ENCODE results near the gene MAP2.

The MAP2 gene

DNA sequence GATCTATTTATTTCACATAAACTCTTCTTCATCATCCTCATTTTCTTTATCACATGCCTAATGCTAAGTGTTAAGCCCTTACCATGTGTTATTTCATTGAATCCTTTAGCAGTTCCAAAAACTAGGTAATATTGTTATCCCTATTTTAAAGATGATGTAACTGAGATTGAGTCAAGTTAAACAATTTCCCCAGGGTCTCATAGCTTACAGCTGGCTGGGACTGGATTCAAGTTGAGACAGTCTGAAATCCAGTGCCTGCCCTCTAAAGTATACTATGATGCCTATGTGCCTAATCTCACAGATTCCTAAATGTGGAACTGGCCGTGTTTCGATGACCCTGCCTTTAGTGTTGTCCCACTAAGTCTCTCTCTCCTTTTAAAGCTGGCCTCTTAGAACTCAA is 108.5 kb downstream of the MAP2 start:
- no peak for DNase-seq (ENCODE audit: low read depth)

DNA sequence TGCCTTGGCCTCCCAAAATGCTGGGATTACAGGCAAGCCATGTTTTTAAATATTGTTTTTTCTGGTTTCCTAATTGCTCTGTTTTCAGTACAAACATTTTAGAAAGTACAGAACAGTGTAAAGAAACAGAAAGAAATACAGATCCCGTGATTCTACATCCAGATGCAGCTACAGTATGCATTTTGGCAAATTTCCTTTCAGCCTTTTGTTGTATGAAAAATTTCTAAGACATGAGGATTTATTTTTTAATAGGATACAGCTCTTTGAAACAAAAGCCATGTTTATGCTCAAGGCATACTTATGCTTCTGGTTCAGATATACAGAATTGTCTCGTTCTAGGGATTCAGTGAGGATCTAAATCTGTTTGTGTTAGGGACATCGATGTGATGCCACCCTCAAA is 109.5 kb downstream of the MAP2 start:
- DNase-seq (ENCODE audit: low read depth), result no peak

DNA sequence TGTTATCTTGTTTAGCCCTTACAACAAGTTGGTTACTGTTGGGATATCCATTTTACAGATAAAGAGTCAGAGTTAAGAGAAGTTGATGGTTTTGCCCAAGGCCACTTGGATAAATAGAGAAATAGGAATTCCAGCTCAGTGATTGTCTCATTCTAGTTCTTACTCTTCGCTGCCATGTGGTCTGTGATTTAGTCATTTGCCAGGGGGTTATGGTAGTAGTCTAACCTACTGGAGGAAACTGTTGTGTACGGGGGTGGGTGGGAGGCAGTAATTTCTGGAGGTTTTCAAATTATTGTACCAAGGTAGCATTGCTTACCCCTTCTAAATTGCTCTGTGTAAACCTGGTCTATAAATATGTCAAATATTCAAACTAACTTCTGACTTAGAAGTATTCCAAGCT is 110.4 kb downstream of the MAP2 start:
- DNase-seq (ENCODE audit: low read depth), result no peak

DNA sequence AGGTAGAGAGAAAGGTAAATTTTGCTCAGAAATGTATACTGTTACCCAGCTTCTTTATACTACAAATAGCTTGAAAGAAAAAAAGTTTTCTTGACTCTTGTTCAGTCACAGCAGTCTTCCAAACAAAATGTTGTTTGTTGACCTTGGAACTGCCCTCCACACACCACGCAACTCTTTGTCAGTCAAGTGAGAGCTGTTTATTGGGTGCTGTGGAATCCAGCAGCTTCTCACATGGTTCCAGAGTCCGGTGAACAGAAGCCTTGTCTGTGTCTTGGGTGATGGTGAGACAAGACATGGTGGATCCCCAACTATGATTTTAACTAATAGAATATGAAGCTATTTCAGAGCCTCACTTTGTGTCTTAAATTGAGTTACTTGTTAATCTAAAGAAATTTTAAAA is 112.5 kb downstream of the MAP2 start:
- DNase-seq (ENCODE audit: low read depth), result no peak

DNA sequence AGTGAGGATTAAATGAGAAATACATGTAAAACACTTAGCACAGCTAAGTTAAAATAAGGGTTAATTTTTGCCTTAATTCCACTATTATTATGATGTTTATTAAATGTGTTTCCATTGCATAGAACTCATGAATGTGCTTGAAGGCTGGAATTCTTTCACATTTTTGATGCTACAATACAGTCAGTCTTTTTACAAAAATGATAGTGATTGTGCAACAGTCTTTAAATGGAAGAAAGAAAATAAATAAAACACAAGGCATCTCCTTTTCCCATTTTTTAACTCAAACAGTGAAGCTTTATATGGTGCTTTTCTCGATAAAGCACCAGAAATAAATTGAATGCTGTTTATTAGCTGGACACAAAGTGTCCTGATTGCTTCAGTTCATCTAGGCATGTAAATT is 123.9 kb downstream of the MAP2 start:
- no peak for DNase-seq (ENCODE audit: low read depth)

DNA sequence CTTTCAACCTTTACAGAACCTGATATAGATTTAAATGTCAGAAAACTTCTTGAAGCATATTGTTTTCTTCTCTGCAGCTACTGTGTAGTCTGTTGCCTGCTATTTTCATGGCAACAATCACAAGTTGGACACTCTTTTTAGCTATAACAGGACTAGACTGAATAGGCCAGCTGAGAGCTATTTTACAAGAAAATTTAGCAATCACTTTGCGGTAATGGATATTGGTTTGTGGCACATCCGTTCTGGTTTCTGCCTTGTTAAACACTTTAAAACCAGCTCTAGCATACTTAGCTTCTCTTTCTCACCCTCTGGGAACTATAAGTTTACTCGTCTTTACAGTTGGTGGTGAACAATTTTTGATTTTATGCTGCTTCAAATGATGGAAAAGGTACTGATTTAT is 125.7 kb downstream of the MAP2 start:
- DNase-seq (ENCODE audit: low read depth), result no peak

DNA sequence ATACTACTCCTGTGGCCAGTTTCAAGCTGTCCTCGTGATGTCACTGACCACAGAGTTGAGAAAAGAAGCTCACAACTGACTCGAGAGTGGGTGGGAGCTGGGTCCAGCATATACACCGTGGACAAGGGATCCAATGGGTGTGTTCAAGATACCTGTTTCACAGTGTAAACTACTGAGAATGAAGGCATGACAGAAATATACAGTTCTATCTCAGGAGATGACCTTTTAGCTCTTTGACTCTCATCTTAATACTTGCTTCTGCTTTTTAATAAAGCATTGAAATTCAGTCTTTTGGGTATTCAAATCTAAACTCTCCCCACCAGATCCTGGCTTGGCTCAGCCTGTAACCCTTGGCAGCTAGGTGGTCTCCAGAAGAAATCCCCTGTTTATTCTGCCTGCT is 130.1 kb downstream of the MAP2 start:
- no peak for DNase-seq (ENCODE audit: low read depth)

DNA sequence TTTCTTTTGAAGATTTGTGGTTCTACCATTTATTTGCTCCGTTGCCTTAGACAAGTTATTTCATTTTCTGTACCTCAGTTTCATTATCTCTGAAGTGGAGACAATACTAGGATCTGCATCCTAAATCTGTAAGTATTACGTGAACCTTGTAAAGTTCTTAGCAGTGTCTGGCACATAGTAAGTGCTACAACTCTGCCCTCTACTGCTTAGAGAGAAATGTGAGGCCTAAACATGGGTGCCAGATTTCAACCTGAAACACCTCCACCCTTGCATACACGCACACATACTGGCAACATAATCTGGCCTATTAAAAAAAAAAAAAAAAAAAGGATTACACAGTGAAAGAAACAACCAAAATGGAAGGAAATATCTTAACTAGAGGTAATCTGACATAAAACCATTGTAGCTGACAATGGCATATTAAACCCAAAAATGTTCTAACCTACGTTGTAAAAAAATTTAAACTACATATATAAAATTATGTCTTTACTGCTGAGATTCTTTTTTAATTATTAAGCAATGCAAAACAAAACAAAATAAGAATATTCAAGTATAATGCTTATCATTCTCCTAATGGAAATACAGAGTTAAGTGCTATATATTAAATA is 132.6 kb downstream of the MAP2 start:
- peak; percentile 18 for DNase-seq (ENCODE audit: low read depth)

DNA sequence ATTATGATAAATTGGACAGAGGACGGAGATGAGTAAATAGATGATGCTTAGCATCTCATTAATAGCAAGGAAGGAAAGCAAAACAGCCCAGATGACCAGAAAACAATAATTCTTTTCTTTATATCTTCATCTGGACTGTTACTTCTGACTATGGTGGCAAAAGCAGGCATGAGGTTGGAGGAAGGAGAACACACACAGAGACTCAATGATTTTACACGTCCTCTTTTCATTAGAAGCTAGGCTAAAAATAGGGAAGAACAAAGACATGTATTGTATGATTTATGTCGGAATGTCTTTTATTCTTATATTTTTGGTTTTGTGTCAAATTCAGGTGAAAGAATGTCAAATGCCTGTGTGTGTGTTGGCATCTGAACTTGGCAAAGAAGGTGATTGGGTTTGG is 137.1 kb downstream of the MAP2 start:
- no peak for DNase-seq (ENCODE audit: low read depth)

DNA sequence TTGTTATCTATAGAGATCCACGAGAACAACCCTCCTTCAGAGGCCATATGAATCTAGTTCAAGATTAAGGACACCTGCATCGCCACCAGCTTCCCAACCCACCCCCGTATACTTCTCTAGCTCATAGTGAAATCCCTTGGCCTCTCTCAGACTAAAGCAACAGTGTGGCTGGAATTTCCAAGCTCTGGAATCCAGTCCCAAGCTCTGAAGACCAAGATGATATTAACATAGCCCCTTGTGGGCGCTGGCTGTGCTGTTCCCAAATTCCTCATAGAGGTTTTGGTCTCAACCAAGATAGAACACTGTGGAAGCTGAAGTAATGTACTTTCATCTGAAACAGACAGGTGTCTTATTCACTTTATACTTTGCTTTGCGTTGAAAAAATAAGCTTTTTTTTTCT is 139.6 kb downstream of the MAP2 start:
- no peak for DNase-seq (ENCODE audit: low read depth)

DNA sequence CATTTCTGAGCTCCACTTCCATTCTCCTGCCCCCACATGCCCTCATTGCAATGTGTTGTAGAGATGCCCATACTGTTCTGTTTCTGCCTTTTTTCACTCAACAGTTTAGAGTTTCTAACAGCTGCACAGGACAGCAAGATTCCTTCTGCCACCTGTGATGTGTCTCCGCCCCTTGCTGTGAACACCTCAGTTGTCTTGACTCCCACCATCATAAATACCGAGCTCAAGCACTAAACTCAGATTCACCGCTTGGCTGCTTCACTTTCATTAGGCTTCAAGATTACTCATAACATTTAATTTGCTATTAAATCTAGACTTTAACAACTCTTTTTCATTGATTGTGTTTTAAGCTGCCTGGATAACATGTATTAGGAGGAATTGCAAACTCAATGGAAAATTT is 141.0 kb downstream of the MAP2 start:
- no peak for DNase-seq (ENCODE audit: low read depth)

DNA sequence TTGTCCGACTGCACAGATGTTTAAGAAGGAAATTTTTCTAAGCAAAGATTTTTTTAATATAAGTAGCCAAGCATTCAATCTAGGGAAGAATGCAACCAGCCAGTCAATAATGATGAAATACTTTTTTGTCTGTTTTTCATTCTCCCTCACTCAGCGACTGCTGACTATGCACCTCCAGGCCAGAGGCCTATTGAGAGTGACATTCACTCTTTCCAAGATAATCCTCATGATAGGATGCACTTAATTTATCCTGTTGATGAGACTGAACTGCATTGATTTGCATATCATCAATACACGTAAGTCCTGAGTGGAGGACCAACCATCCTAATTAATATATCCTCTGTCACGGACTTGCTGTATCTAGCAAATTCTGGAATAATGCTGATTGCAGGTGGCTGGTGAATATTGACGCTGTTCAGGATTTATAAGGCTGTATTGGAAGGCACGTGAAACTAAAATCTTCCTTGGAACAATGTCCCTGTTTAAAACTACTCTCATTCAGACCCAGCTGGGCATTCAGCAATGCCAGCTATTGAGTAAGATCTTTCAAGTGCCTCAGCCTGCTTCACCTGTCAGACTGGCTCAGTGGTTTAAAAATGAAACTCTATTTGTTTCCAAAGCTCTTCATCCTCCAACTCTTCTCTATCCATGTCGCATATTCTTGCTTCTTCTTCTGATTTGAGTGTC is 142.2 kb downstream of the MAP2 start:
- no peak for DNase-seq (ENCODE audit: low read depth)

DNA sequence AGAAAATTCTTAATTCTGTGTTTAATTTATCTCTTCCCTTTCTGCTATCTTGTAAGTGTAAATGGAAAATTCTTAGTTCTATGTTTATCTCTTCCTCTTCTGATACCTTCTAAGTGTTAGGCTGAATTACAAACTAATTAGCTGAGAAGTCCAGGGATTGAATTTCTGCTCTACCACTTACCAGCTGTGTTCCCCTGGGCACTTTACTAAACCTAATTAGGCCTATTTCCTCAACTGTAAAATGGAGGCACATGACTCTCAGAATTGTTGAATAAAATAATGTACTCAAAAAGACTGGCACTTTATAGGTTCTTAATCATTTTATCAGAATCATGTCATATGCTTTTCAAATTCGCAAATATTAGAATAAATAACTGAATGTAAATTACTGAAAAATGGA is 146.3 kb downstream of the MAP2 start:
- no peak for DNase-seq (ENCODE audit: low read depth)

DNA sequence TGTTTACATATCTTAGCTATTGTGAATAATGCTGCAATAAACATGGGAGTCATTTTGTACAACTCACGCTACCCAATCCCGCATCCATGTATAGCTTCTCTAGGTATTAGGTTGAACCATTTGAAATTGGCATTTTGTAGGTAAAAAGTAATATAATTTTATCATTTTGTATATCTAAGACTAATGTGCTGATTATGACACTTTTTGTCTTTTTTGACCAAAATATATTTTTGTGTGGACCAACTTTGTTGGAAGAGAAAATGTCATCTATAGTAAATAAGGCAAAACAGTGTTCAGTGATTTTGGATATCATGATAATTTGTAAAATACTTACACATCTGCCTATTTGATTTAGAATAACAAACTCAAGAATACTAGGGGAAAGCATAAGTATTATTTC is 150.7 kb downstream of the MAP2 start:
- no peak for DNase-seq (ENCODE audit: low read depth)

DNA sequence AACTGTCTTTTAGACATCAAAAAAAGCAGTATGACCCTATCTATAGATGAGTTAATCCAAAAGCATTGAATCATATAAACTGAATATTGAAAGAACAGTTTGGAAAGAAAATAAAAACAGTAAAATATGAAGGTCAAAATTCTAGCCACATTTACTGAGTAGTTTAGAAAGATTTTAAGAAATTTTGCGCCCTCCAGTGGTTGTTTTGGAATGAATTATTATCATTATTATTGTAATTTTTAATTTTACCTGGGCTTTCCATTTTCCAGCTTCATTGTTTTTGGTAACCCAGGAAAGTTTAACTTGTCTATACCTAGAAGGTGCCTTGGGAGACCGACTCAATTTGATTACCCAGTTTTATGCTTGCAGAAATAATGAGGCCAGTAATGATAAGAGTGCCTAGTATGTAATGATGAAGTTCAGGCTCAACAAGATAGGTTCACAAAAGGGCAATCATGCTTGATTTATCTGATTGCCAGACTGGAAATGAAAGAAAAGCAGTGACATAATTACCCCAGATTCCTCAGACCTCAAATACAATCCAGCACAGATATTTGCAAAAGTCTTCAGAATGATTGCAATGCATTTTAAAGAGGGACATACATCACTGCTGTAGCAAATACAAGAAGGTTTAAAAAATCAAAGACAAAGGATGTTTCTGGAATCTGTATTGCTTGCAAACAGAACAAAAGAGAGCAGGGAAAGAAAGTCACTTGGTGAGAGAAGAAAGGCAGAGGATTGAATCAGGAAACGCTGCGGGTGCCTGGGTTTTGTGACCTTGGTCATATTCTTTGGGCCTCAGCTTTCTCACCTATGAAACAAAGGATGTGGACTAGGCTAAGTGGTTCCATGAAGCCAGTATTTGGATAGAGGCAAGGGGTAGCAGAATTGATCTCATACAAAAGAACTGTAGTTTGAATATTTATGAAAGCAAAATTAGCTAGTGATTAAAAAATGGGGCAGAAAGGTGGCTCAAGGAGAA is 153.8 kb downstream of the MAP2 start:
- no peak for DNase-seq (ENCODE audit: low read depth)

DNA sequence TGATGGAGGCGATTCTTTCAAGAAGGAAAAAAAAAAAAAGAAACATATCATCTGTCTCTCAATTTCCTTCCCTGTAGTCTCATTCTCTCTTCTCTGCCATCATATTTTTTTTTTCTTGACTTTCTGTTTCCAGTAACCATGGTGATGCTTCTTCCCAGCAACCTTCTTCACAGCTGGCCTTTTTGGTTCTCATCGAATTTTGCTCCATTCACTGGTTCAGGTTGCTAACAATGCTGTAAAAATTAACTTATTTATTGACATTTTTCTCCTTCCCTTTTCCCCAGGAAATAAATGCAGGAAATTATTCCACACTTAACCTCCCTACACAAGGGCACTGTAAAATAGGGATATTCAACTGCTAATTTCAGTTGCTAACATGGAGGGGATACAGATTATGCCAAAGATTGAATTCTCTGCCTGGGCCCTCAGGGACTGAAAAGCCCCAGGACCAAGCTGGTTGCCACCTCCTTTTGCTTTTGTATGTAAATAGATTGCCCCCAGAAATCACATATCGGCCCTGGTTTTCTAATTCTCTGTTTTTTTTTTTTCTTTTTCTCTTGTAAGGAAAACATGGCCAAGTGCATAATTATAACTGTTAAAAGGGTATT is 154.7 kb downstream of the MAP2 start:
- DNase-seq (ENCODE audit: low read depth), result no peak

DNA sequence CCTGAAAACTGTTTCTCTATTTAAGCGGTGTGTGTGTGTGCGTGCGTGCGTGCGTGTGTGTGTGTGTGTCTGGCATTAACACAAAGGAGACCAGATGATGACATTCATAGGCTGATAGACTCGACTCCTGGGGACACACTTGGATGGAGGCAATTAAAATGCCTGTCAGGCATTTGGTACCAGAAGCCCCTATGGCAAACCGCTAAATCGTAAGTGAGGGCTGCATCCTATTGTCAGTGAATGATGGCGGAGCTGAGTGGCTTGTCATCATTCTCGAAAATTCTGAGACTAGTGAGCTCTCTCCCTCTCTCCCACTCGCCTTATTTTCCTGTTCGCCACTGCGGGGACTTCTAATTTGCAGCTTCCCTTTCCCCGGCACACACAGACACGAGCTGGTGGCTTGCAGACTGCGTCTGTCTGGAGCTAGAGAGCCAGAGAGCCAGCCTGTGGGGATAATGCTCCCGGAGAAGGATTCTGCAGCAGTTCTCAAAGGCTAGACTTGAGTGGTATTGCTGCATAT is 155.4 kb downstream of the MAP2 start:
- DNase-seq (ENCODE audit: low read depth), result no peak

DNA sequence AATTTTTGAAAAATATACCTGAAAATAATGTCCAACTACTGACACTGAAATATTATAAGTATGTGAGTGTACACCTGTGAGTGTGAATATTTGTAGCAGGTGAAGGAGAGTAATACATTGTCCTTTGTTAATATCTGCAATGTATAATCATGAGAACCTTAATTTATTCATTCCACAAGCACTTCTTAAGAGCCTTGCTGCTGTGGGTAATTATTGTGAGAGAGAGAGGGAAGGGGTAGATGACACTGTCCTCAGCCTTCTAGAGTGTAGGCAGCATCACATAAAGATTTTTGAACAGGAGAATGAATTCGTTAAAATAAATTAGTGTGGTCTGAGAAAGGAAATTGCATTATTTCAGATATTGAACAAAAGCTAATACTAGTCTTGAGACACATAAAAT is 157.2 kb downstream of the MAP2 start:
- no peak for DNase-seq (ENCODE audit: low read depth)

DNA sequence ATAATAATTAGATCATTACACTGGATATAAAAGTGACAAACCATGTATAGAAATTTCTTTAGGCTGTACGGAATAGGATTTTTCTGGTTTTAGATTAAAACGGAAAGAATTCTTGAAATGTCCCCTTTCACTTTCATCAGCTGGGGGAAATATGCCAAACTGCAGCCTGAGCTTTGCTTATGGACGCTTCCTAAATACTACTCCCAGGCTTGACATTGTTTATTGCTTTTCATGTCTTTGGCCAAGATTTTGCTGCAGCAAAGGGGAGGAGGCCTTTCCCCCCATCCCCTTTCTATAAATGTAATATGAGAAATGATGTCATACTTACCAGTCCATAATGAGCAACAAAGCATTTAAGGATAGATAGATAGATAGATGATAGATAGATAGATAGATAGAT is 158.4 kb downstream of the MAP2 start:
- DNase-seq (ENCODE audit: low read depth), result no peak

DNA sequence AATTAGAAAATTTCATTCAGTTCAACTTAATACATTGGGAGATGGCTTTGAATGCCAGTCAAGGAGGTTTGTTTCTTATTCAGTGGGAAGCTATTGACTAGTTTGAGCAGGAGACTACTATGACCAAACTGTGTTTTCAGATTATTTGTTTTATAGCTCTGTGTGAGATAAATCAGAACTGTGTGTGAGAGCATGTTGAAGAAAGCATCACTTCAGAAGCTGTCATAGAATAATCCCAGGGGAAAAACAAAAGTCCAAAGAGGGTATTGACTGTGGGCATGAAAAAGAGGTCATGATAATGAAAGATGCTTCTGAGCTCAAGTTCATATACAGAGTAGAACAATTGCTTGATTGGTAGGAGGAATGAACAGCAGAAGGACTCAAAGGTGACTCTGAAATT is 160.6 kb downstream of the MAP2 start:
- DNase-seq (ENCODE audit: low read depth), result no peak

DNA sequence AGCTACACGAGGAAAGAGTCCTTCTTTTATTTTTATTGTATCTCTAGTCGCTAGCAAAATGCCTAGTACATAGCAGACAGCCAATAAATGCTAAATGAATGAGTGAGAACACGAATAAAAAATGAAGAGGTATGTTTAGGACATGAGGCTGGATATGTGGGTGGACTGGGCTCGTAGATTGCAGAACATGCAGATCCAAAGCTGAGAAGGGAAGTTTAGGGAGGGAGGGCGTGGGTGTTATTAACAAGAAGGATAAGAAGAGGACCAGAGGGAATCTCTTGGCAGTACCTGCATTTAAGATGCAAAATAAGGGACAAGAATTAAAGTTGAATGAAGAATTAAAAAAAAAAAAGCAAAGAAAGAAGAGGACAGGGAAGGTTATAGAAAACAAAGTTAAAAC is 161.1 kb downstream of the MAP2 start:
- DNase-seq (ENCODE audit: low read depth), result no peak

DNA sequence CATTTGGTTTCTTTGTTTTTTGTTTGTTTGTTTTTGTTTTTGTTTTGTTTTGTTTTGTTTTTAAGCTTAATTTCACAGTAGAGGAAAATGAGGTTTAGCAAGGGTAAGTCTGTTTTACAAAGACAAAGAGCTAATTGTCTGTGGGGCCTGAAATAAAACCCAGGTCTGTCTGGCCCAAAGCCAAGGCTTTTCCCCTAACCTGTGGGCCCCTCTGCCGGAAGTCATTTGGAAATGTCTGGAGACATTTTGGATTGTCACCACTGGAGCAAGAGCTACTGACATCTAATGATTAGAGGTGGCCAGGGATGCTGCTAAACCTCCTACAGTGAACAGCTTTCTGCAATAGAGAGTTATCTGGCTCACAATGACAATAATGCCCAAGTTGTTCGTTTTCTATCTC is 167.2 kb downstream of the MAP2 start:
- DNase-seq (ENCODE audit: low read depth), result no peak

DNA sequence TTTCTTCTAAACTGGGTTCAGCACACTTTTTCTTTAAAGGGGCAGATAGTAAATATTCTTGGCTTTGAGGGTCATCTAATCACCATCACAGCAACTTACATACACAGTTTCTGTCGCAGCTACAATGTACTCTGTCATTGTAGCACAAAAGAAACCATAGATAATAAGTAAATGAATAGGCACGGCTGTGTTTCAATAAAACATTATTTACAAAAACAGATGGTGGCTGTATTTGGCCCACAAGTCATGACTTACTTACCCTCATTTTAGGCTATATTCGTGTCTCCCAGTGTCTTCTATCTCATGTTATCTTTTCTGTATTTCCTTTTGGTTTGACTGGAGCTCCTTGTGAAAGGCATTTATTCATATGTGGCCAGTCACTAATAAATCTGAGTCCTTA is 168.3 kb downstream of the MAP2 start:
- DNase-seq (ENCODE audit: low read depth), result no peak
